Measurements from ENCODE around the gene SNX18.

The SNX18 gene

GRCh38 chr5:54525261-54525660 is 7.7 kb downstream of the SNX18 start:
- Histone ChIP-seq H3K36me3 (peaks cover 4% of the 10 kb centered on the region), H3K27ac (no peak overlapping the region), H3K27me3 (ENCODE audit: insufficient read depth, low read depth, severe bottlenecking) (no peaks in the 10 kb centered on the region), H3K9me3 (ENCODE audit: severe bottlenecking) (no peaks in the 10 kb centered on the region), H3K4me3 (ENCODE audit: low read depth, low read length) (no peak overlapping the region)
- TF ChIP-seq, protein P1, sequence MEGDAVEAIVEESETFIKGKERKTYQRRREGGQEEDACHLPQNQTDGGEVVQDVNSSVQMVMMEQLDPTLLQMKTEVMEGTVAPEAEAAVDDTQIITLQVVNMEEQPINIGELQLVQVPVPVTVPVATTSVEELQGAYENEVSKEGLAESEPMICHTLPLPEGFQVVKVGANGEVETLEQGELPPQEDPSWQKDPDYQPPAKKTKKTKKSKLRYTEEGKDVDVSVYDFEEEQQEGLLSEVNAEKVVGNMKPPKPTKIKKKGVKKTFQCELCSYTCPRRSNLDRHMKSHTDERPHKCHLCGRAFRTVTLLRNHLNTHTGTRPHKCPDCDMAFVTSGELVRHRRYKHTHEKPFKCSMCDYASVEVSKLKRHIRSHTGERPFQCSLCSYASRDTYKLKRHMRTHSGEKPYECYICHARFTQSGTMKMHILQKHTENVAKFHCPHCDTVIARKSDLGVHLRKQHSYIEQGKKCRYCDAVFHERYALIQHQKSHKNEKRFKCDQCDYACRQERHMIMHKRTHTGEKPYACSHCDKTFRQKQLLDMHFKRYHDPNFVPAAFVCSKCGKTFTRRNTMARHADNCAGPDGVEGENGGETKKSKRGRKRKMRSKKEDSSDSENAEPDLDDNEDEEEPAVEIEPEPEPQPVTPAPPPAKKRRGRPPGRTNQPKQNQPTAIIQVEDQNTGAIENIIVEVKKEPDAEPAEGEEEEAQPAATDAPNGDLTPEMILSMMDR (IDR thresholded peaks at IDR 0.05; ENCODE audit: low read depth, low read length) = no peak
- DNase-seq = no peak

DNA sequence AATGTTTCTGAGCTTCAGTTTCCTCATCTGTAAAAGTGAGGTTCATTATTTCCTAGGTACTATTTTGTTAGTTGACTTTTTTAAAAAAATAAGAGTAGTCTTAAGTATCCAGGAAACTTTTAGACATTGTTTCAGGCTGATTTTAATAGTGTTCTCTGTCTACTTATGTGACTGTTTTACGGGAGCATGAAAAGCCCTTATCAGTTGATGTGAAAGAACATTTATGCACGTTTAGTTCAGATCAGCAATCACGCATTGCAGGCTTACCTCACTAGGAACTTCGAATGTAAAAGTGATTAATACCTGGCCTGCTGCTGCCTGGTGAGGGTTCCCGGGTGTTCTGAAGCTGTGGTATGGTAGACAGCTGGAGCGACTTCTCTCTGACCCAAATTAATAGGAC is 8.1 kb downstream of the SNX18 start:
- Histone ChIP-seq H3K27me3 (ENCODE audit: insufficient read depth, low read depth, severe bottlenecking) (no peaks in the 10 kb centered on the region), H3K9me3 (ENCODE audit: severe bottlenecking) (no peaks in the 10 kb centered on the region), H3K4me3 (ENCODE audit: low read depth, low read length) (no peak overlapping the region), H3K27ac (no peak overlapping the region), H3K36me3 (peaks cover 4% of the 10 kb centered on the region)
- TF ChIP-seq, protein P1 (IDR thresholded peaks at IDR 0.05; ENCODE audit: low read depth, low read length) = no peak
- DNase-seq = no peak

- TF ChIP-seq, protein P1 (IDR thresholded peaks at IDR 0.05; ENCODE audit: low read depth, low read length) = no peak
- Histone ChIP-seq H3K36me3 (no peaks in the 10 kb centered on the region; the same call in 1 of the 2 replicates), H3K27me3 (ENCODE audit: insufficient read depth, low read depth, severe bottlenecking) (no peaks in the 10 kb centered on the region), H3K27ac (no peak overlapping the region), H3K9me3 (ENCODE audit: severe bottlenecking) (no peaks in the 10 kb centered on the region), H3K4me3 (ENCODE audit: low read depth, low read length) (no peak overlapping the region)
- DNase-seq = peak; percentile 22
Observed at GRCh38 chr5:54526604-54527288, 9.2 kb downstream of the SNX18 start.

- Histone ChIP-seq H3K27me3 (ENCODE audit: insufficient read depth, low read depth, severe bottlenecking) (no peaks in the 10 kb centered on the region), H3K27ac (no peak overlapping the region), H3K36me3 (no peaks in the 10 kb centered on the region)
Observed at GRCh38 chr5:54528633-54529209, 11.2 kb downstream of the SNX18 start.

DNA sequence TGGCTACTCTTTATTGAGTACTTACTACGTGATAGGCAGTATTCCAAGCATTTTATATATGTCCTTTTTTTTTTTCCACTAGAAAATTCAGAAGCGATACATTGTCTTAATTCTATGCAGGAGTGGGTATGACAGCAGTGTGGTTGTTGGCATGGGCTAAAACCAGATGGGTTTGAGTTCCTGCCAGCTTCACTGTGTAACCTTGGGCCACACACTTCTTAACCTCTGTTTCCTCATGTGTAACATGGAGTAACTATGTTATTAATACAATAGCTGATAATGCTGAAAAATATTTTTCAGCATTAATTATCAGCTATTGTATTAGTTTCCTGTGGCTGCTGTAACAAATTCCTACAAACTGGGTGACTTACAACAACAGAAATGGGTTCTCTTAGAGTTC is 12.0 kb downstream of the SNX18 start:
- no peak overlapping the region for H3K27ac ChIP-seq

More at GRCh38 chr5:54528633-54529209, 11.2 kb downstream of the SNX18 start:
- Histone ChIP-seq H3K9me3 (ENCODE audit: severe bottlenecking) (no peaks in the 10 kb centered on the region), H3K4me3 (ENCODE audit: low read depth, low read length) (no peak overlapping the region)
- no peak for DNase-seq
- TF ChIP-seq, protein P1 (IDR thresholded peaks at IDR 0.05; ENCODE audit: low read depth, low read length) = no peak

More for the DNA sequence above, 12.0 kb downstream of the SNX18 start:
- DNase-seq = no peak
- TF ChIP-seq, protein P1 (IDR thresholded peaks at IDR 0.05; ENCODE audit: low read depth, low read length) = no peak
- Histone ChIP-seq H3K9me3 (ENCODE audit: severe bottlenecking) (no peaks in the 10 kb centered on the region), H3K36me3 (no peaks in the 10 kb centered on the region), H3K27me3 (ENCODE audit: insufficient read depth, low read depth, severe bottlenecking) (no peaks in the 10 kb centered on the region), H3K4me3 (ENCODE audit: low read depth, low read length) (no peak overlapping the region)
